OCI-LY3 (cell line): ENCODE results near the gene DNTTIP2.
A peak's percentile ranks its signal among the peaks of the same experiment; 100 is the strongest.

Experiments
- H2AFZ ChIP-seq: fragments of 200-600, 300-600 bp; shearing (Covaris generic); 2 replicates; pipeline ENCODE4 v1.6.0; 2014; ENCODE audit warnings: antibody characterized with exemption, low read depth, low read length
- H3K27ac ChIP-seq: fragments of 200-600, 300-600 bp; sonication (generic); 2 replicates; pipeline ENCODE4 v1.5.1; 2014; ENCODE audit warnings: mild to moderate bottlenecking, low read length, moderate library complexity, mixed read lengths
- H3K27me3 ChIP-seq: fragments of 200-600, 300-600 bp; sonication (generic); 2 replicates; pipeline ENCODE4 v1.6.1; 2014; ENCODE audit warnings: low read depth, low read length, mixed read lengths
- H3K36me3 ChIP-seq: fragments of 200-600, 300-600 bp; sonication (generic); replicated peaks from 2 replicates; pipeline ENCODE3; 2014; ENCODE audit warnings: low read depth, low read length, mixed read lengths
- H3K4me1 ChIP-seq: fragments of 300-600, 200-600 bp; sonication (generic); 2 replicates; pipeline ENCODE4 v1.6.1; 2014; ENCODE audit warnings: low read length, mixed read lengths
- H3K4me2 ChIP-seq: fragments of 200-600, 300-600 bp; sonication (generic); 2 replicates; pipeline ENCODE4 v1.6.1; 2014; ENCODE audit warnings: low read length, mixed read lengths
- H3K4me3 ChIP-seq: fragments of 300-600, 200-600 bp; sonication (generic); 2 replicates; pipeline ENCODE4 v1.5.1; 2014; ENCODE audit warnings: antibody characterized with exemption, mild to moderate bottlenecking, low read length, moderate library complexity
- H3K79me2 ChIP-seq: fragments of 300-600, 200-600 bp; shearing (Covaris generic); 2 replicates; pipeline ENCODE4 v1.6.1; 2014; ENCODE audit warnings: mild to moderate bottlenecking, low read length, mixed read lengths
- H3K9ac ChIP-seq: fragments of 300-600, 200-600 bp; shearing (Covaris generic); 2 replicates; pipeline ENCODE4 v1.6.0; 2014; ENCODE audit warnings: mild to moderate bottlenecking, low read length, moderate library complexity
- H3K9me3 ChIP-seq: fragments of 200-600, 300-600 bp; shearing (Covaris generic); 2 replicates; pipeline ENCODE4 v1.6.1; 2014; ENCODE audit warnings: low read length, mixed read lengths; ENCODE audit not compliant: insufficient read depth
- H4K20me1 ChIP-seq: fragments of 200-600, 300-600 bp; sonication (generic); 2 replicates; pipeline ENCODE4 v1.6.1; 2016; ENCODE audit warnings: low read length, mixed read lengths; ENCODE audit not compliant: insufficient read depth
- EZH2phosphoT487 ChIP-seq: fragments of 200-600 bp; shearing (Covaris generic); IDR thresholded peaks from 2 replicates; pipeline ENCODE4 v1.6.1; 2018; ENCODE audit warnings: antibody characterized with exemption, mixed run types, low read depth
- TF ChIP-seq, protein P1 (sequence below): fragments of 200-600, 300-600 bp; sonication (generic); IDR thresholded peaks from 2 replicates; pipeline ENCODE4 v1.5.1; 2014; ENCODE audit warnings: antibody characterized with exemption, low read length, low read depth

The DNTTIP2 gene

DNA sequence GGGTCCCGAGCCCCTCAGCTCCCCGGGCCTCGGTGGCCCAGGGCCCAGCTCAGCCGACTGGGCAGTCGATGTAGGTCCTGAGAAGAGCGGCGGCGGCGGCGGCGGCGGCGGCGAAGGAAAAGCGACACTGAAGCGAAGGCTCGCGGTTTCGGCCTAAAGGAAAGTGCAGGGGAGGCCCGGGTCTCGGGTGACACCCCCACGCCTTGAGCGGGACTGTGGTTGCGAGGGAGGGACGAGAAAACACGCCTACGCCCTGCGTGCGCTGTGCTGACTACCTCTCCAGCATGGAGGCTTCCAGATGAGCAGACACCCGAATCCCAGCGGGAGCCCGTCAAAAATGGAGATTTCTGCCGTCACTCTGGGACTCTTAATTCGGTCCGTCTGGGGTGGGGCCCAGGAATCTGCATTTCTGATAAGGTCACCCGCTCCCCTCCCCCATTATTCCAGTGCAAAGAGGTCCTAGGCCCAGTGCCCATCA is 31.2 kb downstream of the DNTTIP2 start:
- H3K4me3 ChIP-seq = peak overlapping the region; percentile 95
- H3K27ac ChIP-seq = peak overlapping the region; percentile 75
- H2AFZ ChIP-seq = peak overlapping the region; percentile 92
- H3K4me1 ChIP-seq = peaks cover 13% of the 10 kb centered on the region
- H4K20me1 ChIP-seq = no peaks in the 10 kb centered on the region
- H3K27me3 ChIP-seq = no peaks in the 10 kb centered on the region
- no peaks in the 10 kb centered on the region for H3K36me3 ChIP-seq
- peak overlapping the region; percentile 89 for H3K9ac ChIP-seq
- TF ChIP-seq EZH2phosphoT487 = no peak
- TF ChIP-seq, protein P1, sequence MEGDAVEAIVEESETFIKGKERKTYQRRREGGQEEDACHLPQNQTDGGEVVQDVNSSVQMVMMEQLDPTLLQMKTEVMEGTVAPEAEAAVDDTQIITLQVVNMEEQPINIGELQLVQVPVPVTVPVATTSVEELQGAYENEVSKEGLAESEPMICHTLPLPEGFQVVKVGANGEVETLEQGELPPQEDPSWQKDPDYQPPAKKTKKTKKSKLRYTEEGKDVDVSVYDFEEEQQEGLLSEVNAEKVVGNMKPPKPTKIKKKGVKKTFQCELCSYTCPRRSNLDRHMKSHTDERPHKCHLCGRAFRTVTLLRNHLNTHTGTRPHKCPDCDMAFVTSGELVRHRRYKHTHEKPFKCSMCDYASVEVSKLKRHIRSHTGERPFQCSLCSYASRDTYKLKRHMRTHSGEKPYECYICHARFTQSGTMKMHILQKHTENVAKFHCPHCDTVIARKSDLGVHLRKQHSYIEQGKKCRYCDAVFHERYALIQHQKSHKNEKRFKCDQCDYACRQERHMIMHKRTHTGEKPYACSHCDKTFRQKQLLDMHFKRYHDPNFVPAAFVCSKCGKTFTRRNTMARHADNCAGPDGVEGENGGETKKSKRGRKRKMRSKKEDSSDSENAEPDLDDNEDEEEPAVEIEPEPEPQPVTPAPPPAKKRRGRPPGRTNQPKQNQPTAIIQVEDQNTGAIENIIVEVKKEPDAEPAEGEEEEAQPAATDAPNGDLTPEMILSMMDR = no peak
- peak overlapping the region; percentile 68 for H3K4me2 ChIP-seq
- H3K79me2 ChIP-seq = no peaks in the 10 kb centered on the region
- no peaks in the 10 kb centered on the region for H3K9me3 ChIP-seq

DNA sequence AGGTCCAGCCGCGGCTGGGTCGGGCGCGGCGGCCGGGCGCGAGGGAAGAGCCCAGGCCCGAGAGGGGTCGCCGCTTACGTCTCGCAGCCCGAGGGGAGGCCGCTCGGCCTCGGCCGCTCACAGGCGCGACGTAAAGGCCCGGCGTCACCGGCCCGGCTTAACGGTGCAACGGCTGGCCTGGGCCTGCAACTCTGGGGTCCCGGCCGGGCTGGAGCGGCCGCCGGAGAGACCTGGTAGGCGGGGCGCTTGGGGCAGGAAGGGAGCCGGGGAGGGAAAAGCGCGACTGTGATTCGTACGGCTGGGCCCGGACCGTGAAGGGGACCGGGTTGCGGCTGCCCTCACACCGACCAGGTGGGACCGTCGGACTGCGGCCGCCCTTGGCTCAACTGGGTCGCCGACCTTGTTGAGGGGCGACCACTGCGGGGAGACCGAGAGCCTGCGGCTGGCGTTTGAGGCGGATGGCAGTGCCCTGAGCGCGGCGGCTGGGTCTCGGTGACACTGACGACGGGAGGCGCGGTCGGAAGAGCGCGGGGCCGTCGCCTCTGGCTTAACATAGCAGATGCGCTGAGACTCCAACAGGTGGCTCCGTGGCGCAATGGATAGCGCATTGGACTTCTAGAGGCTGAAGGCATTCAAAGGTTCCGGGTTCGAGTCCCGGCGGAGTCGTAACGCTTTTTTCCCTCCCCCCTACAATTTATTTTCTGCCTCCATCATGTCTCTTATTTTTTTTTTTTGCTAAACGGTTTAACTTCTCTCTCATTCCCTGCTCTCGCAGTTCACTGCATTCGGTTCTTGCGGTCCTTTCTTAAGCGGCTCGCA is 31.8 kb downstream of the DNTTIP2 start:
- TF ChIP-seq EZH2phosphoT487 = no peak
- TF ChIP-seq, protein P1 = no peak
- Histone ChIP-seq H2AFZ (peak overlapping the region; percentile 92), H3K79me2 (no peaks in the 10 kb centered on the region), H3K4me3 (peak overlapping the region; percentile 95), H3K36me3 (no peaks in the 10 kb centered on the region), H4K20me1 (no peaks in the 10 kb centered on the region), H3K9ac (peak overlapping the region; percentile 89), H3K4me2 (peak overlapping the region; percentile 89), H3K27me3 (no peaks in the 10 kb centered on the region), H3K27ac (peak overlapping the region; percentile 81), H3K4me1 (peaks cover 13% of the 10 kb centered on the region), H3K9me3 (no peaks in the 10 kb centered on the region)

DNA sequence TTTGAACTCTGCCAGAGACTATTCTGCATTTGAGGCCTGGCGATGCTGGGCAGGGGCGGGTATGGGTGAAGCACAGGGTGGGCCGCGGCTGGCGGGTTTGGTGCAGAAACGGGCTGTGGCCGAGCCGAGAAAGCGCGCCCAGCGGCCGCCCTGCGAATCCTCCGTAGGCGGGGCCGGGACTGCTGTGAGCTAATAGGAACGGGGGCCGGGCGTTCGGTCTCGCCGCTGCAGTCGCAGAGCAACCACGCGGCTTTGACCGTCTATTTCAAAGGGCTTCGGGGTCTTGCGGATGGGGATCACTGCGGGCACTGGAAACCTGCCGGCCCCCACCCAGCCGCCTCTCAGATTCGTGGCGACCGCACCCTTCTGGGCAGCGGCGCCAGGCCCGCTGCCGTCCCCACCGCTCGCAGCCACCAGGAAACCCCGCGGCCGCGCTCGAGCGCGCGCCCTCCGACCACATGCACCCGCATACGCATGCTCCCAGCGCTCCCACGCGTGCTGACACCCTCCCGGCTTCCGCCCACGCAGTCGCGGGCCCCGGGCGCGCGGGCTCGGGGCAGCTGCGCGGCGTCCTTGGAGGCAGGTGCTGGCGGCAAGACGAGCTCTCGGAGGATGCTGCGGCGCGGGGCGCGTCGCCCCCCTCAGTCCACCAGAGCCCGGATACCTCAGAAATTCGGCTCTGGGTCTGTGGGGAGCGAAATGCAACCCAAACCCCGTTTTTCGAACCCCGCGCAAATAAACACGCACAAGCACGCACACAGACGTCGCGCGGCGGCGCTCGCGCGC is 32.6 kb downstream of the DNTTIP2 start:
- Histone ChIP-seq H3K27me3 (no peaks in the 10 kb centered on the region), H3K9me3 (no peaks in the 10 kb centered on the region), H3K79me2 (no peaks in the 10 kb centered on the region), H3K27ac (peak overlapping the region; percentile 81), H3K36me3 (no peaks in the 10 kb centered on the region), H3K4me1 (peaks cover 13% of the 10 kb centered on the region), H3K4me3 (peak overlapping the region; percentile 95), H3K4me2 (peak overlapping the region; percentile 89), H2AFZ (peak overlapping the region; percentile 91), H3K9ac (peak overlapping the region; percentile 87), H4K20me1 (no peaks in the 10 kb centered on the region)
- TF ChIP-seq, protein P1 = 0 out of 2 replicates have a peak, but pooled peaks have one; percentile 15
- no peak for TF ChIP-seq EZH2phosphoT487
